DOHH2 (cell line): ENCODE measurements around the gene KAT7.

ENCODE experiments used
- CTCF ChIP-seq: fragments of 200-600 bp; sonication (generic); IDR thresholded peaks from one replicate; pipeline ENCODE4 v1.5.1; 2014; ENCODE audit warnings: antibody characterized with exemption, mild to moderate bottlenecking, low read depth, low read length; ENCODE audit not compliant: poor library complexity, severe bottlenecking
- EZH2phosphoT487 ChIP-seq: fragments of 200-600 bp; sonication (generic); IDR thresholded peaks from 2 replicates; pipeline ENCODE4 v1.6.1; 2017; ENCODE audit warnings: borderline replicate concordance, mild to moderate bottlenecking, antibody characterized with exemption, low read length, moderate library complexity, mixed read lengths

DNA sequence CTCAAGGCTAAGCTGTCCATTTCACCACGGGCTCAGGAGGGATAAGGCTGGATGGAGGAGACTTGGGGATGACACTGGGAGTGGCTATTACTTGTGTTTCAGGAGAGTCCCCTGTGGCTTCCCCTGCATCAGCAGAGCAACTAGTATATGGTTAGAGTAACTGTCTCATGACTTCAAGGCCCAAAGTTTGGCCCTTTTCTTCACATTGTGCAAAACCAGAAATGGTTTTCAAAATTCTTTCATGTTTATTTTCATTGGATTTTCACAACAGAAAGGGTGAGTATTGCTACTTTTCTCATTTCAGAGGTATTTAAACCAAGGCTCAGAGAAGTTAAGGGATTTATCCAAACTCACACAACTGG is 77.5 kb downstream of the KAT7 start:
- TF ChIP-seq CTCF (no peak), EZH2phosphoT487 (no peak)
